Measurements from ENCODE around the gene GRM8. TPM values are rescaled to one million over a fixed set of nuclear protein-coding genes. Genes with fewer than 3 reads are reported as not detected.

Gene GRM8
- total RNA-seq: 1 to 10 TPM in 2 of 4 donors, not detected in 2; 1.0 to 5.0 TPM

GRCh38 chr7:127252778-127253280 lies at the start of gene GRM8:
Gene GRM8 (minus strand): TSS chr7:127252941.
- Histone ChIP-seq H3K27me3 (peaks cover 0 to 18% of the 10 kb centered on the region in 2 donors), H3K4me1 (peaks cover 0 to 21% (median 11%) of the 10 kb centered on the region in 4 donors), H3K9me3 (no peaks in the 10 kb centered on the region), H3K36me3 (no peaks in the 10 kb centered on the region), H3K4me3 (peak within 1 kb of the TSS; percentile 64 to 80 (median 70)), H3K27ac (peak within 1 kb of the TSS in 1 of 4 donors; percentile 17)
- peak in 2 of 3 donors; percentile 48 to 50 for DNase-seq
- no peak for TF ChIP-seq CTCF (IDR thresholded peaks at IDR 0.05)
- no peak for TF ChIP-seq POLR2A (IDR thresholded peaks at IDR 0.05)

- no peak overlapping the region for H3K4me3 ChIP-seq
- no peak for DNase-seq
- H3K9me3 ChIP-seq: no peaks in the 10 kb centered on the region
- no peaks in the 10 kb centered on the region for H3K36me3 ChIP-seq
- no peaks in the 10 kb centered on the region for H3K27me3 ChIP-seq
- no peaks in the 10 kb centered on the region for H3K4me1 ChIP-seq
- TF ChIP-seq CTCF (IDR thresholded peaks at IDR 0.05): no peak
- no peak for TF ChIP-seq POLR2A (IDR thresholded peaks at IDR 0.05)
- H3K27ac ChIP-seq: no peak overlapping the region
These were observed 38.1 kb upstream of the GRM8 start for GRCh38 chr7:127290801-127291361.

GRCh38 chr7:127290116-127290655 lies 37.4 kb upstream of the GRM8 start:
- no peak for TF ChIP-seq POLR2A (IDR thresholded peaks at IDR 0.05)
- TF ChIP-seq CTCF (IDR thresholded peaks at IDR 0.05): no peak
- H3K9me3 ChIP-seq: no peaks in the 10 kb centered on the region
- H3K36me3 ChIP-seq: no peaks in the 10 kb centered on the region
- H3K27me3 ChIP-seq: no peaks in the 10 kb centered on the region
- DNase-seq: no peak
- no peak overlapping the region for H3K27ac ChIP-seq
- no peaks in the 10 kb centered on the region for H3K4me1 ChIP-seq
- H3K4me3 ChIP-seq: no peak overlapping the region

- Histone ChIP-seq H3K27ac (no peak overlapping the region), H3K4me3 (no peak overlapping the region), H3K27me3 (no peaks in the 10 kb centered on the region), H3K36me3 (no peaks in the 10 kb centered on the region), H3K4me1 (no peaks in the 10 kb centered on the region), H3K9me3 (no peaks in the 10 kb centered on the region)
- TF ChIP-seq POLR2A (IDR thresholded peaks at IDR 0.05) (no peak), CTCF (IDR thresholded peaks at IDR 0.05) (no peak)
- no peak for DNase-seq
These were observed 34.4 kb upstream of the GRM8 start for GRCh38 chr7:127287133-127287532.

GRCh38 chr7:127270093-127270492 lies 17.4 kb upstream of the GRM8 start:
- H3K4me1 ChIP-seq: no peaks in the 10 kb centered on the region
- DNase-seq: no peak
- no peak overlapping the region for H3K4me3 ChIP-seq
- no peak for TF ChIP-seq CTCF (IDR thresholded peaks at IDR 0.05)
- no peak for TF ChIP-seq POLR2A (IDR thresholded peaks at IDR 0.05)
- H3K9me3 ChIP-seq: no peaks in the 10 kb centered on the region
- no peaks in the 10 kb centered on the region for H3K27me3 ChIP-seq
- no peaks in the 10 kb centered on the region for H3K36me3 ChIP-seq
- H3K27ac ChIP-seq: no peak overlapping the region
